ENCODE results near the gene ANHX.

DNA sequence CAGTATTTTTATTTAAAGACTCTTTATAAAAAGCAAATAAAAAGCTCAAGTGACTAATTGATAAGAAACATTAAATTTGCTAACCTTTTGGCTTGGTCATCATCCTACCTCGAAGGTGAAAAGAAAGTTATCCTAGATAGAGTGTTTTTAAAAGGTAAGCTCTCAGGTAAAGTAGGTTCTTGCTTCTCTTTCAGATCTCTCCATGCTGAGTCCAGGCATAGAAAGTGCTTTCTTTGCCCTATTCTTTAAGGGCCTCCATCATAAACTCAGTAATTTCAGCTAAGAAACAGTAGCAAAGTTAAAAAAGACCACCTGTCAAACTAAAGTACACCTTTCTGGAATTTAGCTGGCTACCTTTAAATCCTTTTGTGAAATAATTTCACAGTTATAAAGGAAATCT, 20.6 kb upstream of the ANHX start:
- TF ChIP-seq, protein P1, sequence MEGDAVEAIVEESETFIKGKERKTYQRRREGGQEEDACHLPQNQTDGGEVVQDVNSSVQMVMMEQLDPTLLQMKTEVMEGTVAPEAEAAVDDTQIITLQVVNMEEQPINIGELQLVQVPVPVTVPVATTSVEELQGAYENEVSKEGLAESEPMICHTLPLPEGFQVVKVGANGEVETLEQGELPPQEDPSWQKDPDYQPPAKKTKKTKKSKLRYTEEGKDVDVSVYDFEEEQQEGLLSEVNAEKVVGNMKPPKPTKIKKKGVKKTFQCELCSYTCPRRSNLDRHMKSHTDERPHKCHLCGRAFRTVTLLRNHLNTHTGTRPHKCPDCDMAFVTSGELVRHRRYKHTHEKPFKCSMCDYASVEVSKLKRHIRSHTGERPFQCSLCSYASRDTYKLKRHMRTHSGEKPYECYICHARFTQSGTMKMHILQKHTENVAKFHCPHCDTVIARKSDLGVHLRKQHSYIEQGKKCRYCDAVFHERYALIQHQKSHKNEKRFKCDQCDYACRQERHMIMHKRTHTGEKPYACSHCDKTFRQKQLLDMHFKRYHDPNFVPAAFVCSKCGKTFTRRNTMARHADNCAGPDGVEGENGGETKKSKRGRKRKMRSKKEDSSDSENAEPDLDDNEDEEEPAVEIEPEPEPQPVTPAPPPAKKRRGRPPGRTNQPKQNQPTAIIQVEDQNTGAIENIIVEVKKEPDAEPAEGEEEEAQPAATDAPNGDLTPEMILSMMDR (conservative IDR thresholded peaks at IDR 0.05; ENCODE audit: low read length), result no peak
- TF ChIP-seq EZH2phosphoT487 (IDR thresholded peaks at IDR 0.05; ENCODE audit: borderline replicate concordance), result no peak

All from Loucy (cell line).